Measurements from ENCODE around the gene SFXN3. TPM values are rescaled to one million over a fixed set of nuclear protein-coding genes. Genes with fewer than 3 reads are reported as not detected.

Gene SFXN3
- total RNA-seq, 1 experiment from 2014 or later = 2.8 TPM

DNA sequence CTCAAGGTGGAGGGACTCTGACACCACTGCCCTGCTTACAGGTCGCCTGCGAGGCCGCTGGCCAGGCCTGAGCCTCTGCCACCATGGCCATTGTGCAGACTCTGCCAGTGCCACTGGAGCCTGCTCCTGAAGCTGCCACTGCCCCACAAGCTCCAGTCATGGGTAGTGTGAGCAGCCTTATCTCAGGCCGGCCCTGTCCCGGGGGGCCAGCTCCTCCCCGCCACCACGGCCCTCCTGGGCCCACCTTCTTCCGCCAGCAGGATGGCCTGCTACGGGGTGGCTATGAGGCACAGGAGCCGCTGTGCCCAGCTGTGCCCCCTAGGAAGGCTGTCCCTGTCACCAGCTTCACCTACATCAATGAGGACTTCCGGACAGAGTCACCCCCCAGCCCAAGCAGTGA, 28.6 kb upstream of the SFXN3 start:
- Histone ChIP-seq H3K4ac (ENCODE audit: low read depth, low read length) (no peak overlapping the region), H4K91ac (ENCODE audit: insufficient read length, low read depth, low read length) (no peak overlapping the region), H3K9me3 (ENCODE audit: control insufficient read depth, low read depth, low read length) (no peaks in the 10 kb centered on the region), H3K14ac (ENCODE audit: insufficient read depth, low read length) (no peak overlapping the region), H3T11ph (ENCODE audit: low read length) (no peak overlapping the region), H3K4me2 (ENCODE audit: insufficient read depth, insufficient read length, low read length) (no peak overlapping the region), H2BK15ac (ENCODE audit: low read depth, low read length) (no peak overlapping the region), H3K56ac (ENCODE audit: insufficient read length, low read depth, low read length) (no peak overlapping the region), H3K27me3 (ENCODE audit: insufficient read depth, low read length) (no peaks in the 10 kb centered on the region), H3K27ac (ENCODE audit: insufficient read length, low read depth, low read length) (no peak overlapping the region), H3K79me1 (ENCODE audit: insufficient read depth, low read depth, low read length, poor library complexity, severe bottlenecking) (no peaks in the 10 kb centered on the region), H3K18ac (ENCODE audit: insufficient read length, low read depth, low read length) (no peak overlapping the region), H2AK5ac (ENCODE audit: insufficient read length, low read length) (no peak overlapping the region), H2AFZ (ENCODE audit: low read length) (no peak overlapping the region), H4K8ac (replicated peaks; ENCODE audit: insufficient read length, low read depth, low read length) (no peak overlapping the region), H3K4me1 (ENCODE audit: insufficient read depth, low read length) (peaks cover 2% of the 10 kb centered on the region; the same call in 1 of the 2 replicates), H2BK120ac (ENCODE audit: low read depth, low read length, poor library complexity, severe bottlenecking) (no peak overlapping the region), H2BK5ac (ENCODE audit: insufficient read length, low read length) (no peak overlapping the region), H3K79me2 (ENCODE audit: insufficient read depth, low read length) (no peaks in the 10 kb centered on the region; the same call in 1 of the 2 replicates), H2BK12ac (ENCODE audit: insufficient read length, low read depth, low read length) (no peak overlapping the region), H3K23me2 (ENCODE audit: insufficient read length, low read depth, low read length, poor library complexity, severe bottlenecking) (peaks cover 27% of the 10 kb centered on the region), H2BK20ac (ENCODE audit: low read depth, low read length, poor library complexity, severe bottlenecking) (no peak overlapping the region), H4K20me1 (ENCODE audit: control insufficient read depth, insufficient read depth, insufficient read length) (no peaks in the 10 kb centered on the region), H3K23ac (ENCODE audit: insufficient read length, low read depth, low read length) (no peak overlapping the region), H4K5ac (ENCODE audit: insufficient read length, low read depth, low read length) (no peak overlapping the region), H3K9ac (ENCODE audit: extremely low read depth, insufficient read length, low read length) (no peak overlapping the region)
- H3K9me3 Mint-ChIP-seq = no peaks in the 10 kb centered on the region; a peak in 2 of 5 replicates
- WGBS (ENCODE audit: extremely low coverage, insufficient read length, low lambda C conversion rate) = no CpG with 5 or more reads among the region's 11 CpGs
- TF ChIP-seq, protein P1, sequence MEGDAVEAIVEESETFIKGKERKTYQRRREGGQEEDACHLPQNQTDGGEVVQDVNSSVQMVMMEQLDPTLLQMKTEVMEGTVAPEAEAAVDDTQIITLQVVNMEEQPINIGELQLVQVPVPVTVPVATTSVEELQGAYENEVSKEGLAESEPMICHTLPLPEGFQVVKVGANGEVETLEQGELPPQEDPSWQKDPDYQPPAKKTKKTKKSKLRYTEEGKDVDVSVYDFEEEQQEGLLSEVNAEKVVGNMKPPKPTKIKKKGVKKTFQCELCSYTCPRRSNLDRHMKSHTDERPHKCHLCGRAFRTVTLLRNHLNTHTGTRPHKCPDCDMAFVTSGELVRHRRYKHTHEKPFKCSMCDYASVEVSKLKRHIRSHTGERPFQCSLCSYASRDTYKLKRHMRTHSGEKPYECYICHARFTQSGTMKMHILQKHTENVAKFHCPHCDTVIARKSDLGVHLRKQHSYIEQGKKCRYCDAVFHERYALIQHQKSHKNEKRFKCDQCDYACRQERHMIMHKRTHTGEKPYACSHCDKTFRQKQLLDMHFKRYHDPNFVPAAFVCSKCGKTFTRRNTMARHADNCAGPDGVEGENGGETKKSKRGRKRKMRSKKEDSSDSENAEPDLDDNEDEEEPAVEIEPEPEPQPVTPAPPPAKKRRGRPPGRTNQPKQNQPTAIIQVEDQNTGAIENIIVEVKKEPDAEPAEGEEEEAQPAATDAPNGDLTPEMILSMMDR (conservative IDR thresholded peaks at IDR 0.05) = no peak
- peaks cover 17 to 22% of the 10 kb centered on the region in 2 experiments for H3K4me1 Mint-ChIP-seq
- H3K36me3 Mint-ChIP-seq (ENCODE audit: insufficient read depth in 1 of 3, low read depth in 3 of 3) = peaks cover 19 to 46% (median 41%) of the 10 kb centered on the region in 3 experiments; a peak in 6 of 7 replicates
- no peaks in the 10 kb centered on the region for H3K27me3 Mint-ChIP-seq (ENCODE audit: low read depth)
- no peak overlapping the region for H3K4me3 Mint-ChIP-seq
- H3K27ac Mint-ChIP-seq = no peak overlapping the region; a peak in 1 of 7 replicates
- DNase-seq = no peak

All from H9 (cell line).